ENCODE results near the gene VARS1. TPM values are rescaled to one million over a fixed set of nuclear protein-coding genes. Genes with fewer than 3 reads are reported as not detected.

VARS1 gene
- total and polyA plus RNA-seq, 2 experiments from 2014 or later = 71.2 to 137 TPM

DNA sequence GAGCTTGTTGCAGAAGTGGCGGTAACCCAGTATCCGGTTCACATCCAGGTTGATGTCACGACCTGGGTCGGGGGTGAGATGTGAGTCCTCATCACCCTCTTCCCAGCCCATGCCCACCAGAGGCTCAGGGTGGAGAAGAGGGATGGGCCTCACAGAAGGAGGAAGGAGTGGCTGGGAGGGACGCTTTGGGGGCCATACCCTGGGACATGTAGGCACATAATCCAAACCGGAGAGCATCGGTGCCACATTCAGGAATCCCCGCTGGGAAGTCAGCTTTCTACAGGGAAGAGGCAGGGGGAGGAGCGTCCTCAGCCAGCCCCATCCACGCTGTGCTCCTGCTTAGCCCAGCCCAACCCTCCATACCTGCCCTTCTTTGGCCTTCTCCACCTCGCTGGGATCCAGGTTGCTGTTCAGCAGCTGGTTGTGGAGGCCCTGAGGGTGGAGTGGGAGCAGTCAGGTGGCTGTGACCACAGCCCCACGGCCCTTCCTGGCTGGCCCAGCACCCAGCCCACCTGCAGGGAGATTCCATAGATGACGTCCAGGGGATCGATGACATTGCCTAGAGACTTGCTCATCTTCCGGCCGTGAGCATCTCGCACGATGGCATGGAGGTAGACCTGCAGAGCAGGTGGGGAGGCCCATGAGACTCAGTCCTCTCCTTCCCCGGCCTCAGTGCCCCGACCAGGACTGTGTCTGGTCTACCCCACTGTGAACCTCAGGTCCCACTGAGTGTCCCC lies 14.9 kb downstream of the VARS1 start:
- peaks cover 49% of the 10 kb centered on the region for H3K36me3 Mint-ChIP-seq (ENCODE audit: low read depth)
- no peaks in the 10 kb centered on the region for H3K4me1 Mint-ChIP-seq
- H3K27me3 ChIP-seq (ENCODE audit: insufficient read depth) = no peaks in the 10 kb centered on the region
- H3K9me3 Mint-ChIP-seq = no peaks in the 10 kb centered on the region
- H3K27ac ChIP-seq (ENCODE audit: low read depth) = no peak overlapping the region
- H3K27me3 Mint-ChIP-seq (ENCODE audit: insufficient read depth, low read depth, poor library complexity) = peaks cover 18% of the 10 kb centered on the region
- no peak overlapping the region for H3K4me3 Mint-ChIP-seq
- H3F3A ChIP-seq (replicated peaks; ENCODE audit: low read depth) = peaks cover 4% of the 10 kb centered on the region; the same call in 1 of the 2 replicates
- H4K20me1 ChIP-seq (replicated peaks; ENCODE audit: insufficient read depth) = no peaks in the 10 kb centered on the region; the same call in 1 of the 2 replicates
- H2AFZ ChIP-seq = no peak overlapping the region
- no peak overlapping the region for H3K27ac Mint-ChIP-seq
- no peak for ATAC-seq
- no peak for DNase-seq (ENCODE audit: low spot score)
- H3K79me2 ChIP-seq (replicated peaks; ENCODE audit: insufficient read depth) = no peaks in the 10 kb centered on the region
- H3K4me1 ChIP-seq (ENCODE audit: insufficient read depth) = no peaks in the 10 kb centered on the region
- no peaks in the 10 kb centered on the region for H3K9me2 ChIP-seq (ENCODE audit: insufficient read depth)
- no peak overlapping the region for H3K4me3 ChIP-seq
- H3K36me3 ChIP-seq (ENCODE audit: insufficient read depth) = no peaks in the 10 kb centered on the region; the same call in 1 of the 2 replicates
- TF ChIP-seq JUNB (IDR thresholded peaks at IDR 0.05; ENCODE audit: unreplicated experiment) (no peak), ZNF114 (CRISPR knock-in tag; IDR thresholded peaks at IDR 0.05) (no peak), CREB1 (CRISPR knock-in tag; IDR thresholded peaks at IDR 0.05; ENCODE audit: low read depth) (no peak), EZH2 (IDR thresholded peaks at IDR 0.05; ENCODE audit: low read depth, unreplicated experiment) (no peak), POLR2AphosphoS5 (IDR thresholded peaks at IDR 0.05; ENCODE audit: low read depth) (no peak), NANOG (IDR thresholded peaks at IDR 0.05; ENCODE audit: borderline replicate concordance) (no peak), EZH2phosphoT487 (IDR thresholded peaks at IDR 0.05; ENCODE audit: unreplicated experiment) (no peak), STAT1 (IDR thresholded peaks at IDR 0.05; ENCODE audit: unreplicated experiment) (no peak), ZNF331 (CRISPR knock-in tag; IDR thresholded peaks at IDR 0.05; ENCODE audit: low read depth) (no peak)
- TF ChIP-seq, protein P1, sequence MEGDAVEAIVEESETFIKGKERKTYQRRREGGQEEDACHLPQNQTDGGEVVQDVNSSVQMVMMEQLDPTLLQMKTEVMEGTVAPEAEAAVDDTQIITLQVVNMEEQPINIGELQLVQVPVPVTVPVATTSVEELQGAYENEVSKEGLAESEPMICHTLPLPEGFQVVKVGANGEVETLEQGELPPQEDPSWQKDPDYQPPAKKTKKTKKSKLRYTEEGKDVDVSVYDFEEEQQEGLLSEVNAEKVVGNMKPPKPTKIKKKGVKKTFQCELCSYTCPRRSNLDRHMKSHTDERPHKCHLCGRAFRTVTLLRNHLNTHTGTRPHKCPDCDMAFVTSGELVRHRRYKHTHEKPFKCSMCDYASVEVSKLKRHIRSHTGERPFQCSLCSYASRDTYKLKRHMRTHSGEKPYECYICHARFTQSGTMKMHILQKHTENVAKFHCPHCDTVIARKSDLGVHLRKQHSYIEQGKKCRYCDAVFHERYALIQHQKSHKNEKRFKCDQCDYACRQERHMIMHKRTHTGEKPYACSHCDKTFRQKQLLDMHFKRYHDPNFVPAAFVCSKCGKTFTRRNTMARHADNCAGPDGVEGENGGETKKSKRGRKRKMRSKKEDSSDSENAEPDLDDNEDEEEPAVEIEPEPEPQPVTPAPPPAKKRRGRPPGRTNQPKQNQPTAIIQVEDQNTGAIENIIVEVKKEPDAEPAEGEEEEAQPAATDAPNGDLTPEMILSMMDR (conservative IDR thresholded peaks at IDR 0.05; ENCODE audit: low read depth in 2 of 2) = no peak
- TF ChIP-seq, protein P2, sequence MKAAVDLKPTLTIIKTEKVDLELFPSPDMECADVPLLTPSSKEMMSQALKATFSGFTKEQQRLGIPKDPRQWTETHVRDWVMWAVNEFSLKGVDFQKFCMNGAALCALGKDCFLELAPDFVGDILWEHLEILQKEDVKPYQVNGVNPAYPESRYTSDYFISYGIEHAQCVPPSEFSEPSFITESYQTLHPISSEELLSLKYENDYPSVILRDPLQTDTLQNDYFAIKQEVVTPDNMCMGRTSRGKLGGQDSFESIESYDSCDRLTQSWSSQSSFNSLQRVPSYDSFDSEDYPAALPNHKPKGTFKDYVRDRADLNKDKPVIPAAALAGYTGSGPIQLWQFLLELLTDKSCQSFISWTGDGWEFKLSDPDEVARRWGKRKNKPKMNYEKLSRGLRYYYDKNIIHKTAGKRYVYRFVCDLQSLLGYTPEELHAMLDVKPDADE (IDR thresholded peaks at IDR 0.05) = no peak
- TF ChIP-seq, protein P3, sequence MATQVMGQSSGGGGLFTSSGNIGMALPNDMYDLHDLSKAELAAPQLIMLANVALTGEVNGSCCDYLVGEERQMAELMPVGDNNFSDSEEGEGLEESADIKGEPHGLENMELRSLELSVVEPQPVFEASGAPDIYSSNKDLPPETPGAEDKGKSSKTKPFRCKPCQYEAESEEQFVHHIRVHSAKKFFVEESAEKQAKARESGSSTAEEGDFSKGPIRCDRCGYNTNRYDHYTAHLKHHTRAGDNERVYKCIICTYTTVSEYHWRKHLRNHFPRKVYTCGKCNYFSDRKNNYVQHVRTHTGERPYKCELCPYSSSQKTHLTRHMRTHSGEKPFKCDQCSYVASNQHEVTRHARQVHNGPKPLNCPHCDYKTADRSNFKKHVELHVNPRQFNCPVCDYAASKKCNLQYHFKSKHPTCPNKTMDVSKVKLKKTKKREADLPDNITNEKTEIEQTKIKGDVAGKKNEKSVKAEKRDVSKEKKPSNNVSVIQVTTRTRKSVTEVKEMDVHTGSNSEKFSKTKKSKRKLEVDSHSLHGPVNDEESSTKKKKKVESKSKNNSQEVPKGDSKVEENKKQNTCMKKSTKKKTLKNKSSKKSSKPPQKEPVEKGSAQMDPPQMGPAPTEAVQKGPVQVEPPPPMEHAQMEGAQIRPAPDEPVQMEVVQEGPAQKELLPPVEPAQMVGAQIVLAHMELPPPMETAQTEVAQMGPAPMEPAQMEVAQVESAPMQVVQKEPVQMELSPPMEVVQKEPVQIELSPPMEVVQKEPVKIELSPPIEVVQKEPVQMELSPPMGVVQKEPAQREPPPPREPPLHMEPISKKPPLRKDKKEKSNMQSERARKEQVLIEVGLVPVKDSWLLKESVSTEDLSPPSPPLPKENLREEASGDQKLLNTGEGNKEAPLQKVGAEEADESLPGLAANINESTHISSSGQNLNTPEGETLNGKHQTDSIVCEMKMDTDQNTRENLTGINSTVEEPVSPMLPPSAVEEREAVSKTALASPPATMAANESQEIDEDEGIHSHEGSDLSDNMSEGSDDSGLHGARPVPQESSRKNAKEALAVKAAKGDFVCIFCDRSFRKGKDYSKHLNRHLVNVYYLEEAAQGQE (IDR thresholded peaks at IDR 0.05; ENCODE audit: unreplicated experiment) = no peak
- TF ChIP-seq, protein P4, sequence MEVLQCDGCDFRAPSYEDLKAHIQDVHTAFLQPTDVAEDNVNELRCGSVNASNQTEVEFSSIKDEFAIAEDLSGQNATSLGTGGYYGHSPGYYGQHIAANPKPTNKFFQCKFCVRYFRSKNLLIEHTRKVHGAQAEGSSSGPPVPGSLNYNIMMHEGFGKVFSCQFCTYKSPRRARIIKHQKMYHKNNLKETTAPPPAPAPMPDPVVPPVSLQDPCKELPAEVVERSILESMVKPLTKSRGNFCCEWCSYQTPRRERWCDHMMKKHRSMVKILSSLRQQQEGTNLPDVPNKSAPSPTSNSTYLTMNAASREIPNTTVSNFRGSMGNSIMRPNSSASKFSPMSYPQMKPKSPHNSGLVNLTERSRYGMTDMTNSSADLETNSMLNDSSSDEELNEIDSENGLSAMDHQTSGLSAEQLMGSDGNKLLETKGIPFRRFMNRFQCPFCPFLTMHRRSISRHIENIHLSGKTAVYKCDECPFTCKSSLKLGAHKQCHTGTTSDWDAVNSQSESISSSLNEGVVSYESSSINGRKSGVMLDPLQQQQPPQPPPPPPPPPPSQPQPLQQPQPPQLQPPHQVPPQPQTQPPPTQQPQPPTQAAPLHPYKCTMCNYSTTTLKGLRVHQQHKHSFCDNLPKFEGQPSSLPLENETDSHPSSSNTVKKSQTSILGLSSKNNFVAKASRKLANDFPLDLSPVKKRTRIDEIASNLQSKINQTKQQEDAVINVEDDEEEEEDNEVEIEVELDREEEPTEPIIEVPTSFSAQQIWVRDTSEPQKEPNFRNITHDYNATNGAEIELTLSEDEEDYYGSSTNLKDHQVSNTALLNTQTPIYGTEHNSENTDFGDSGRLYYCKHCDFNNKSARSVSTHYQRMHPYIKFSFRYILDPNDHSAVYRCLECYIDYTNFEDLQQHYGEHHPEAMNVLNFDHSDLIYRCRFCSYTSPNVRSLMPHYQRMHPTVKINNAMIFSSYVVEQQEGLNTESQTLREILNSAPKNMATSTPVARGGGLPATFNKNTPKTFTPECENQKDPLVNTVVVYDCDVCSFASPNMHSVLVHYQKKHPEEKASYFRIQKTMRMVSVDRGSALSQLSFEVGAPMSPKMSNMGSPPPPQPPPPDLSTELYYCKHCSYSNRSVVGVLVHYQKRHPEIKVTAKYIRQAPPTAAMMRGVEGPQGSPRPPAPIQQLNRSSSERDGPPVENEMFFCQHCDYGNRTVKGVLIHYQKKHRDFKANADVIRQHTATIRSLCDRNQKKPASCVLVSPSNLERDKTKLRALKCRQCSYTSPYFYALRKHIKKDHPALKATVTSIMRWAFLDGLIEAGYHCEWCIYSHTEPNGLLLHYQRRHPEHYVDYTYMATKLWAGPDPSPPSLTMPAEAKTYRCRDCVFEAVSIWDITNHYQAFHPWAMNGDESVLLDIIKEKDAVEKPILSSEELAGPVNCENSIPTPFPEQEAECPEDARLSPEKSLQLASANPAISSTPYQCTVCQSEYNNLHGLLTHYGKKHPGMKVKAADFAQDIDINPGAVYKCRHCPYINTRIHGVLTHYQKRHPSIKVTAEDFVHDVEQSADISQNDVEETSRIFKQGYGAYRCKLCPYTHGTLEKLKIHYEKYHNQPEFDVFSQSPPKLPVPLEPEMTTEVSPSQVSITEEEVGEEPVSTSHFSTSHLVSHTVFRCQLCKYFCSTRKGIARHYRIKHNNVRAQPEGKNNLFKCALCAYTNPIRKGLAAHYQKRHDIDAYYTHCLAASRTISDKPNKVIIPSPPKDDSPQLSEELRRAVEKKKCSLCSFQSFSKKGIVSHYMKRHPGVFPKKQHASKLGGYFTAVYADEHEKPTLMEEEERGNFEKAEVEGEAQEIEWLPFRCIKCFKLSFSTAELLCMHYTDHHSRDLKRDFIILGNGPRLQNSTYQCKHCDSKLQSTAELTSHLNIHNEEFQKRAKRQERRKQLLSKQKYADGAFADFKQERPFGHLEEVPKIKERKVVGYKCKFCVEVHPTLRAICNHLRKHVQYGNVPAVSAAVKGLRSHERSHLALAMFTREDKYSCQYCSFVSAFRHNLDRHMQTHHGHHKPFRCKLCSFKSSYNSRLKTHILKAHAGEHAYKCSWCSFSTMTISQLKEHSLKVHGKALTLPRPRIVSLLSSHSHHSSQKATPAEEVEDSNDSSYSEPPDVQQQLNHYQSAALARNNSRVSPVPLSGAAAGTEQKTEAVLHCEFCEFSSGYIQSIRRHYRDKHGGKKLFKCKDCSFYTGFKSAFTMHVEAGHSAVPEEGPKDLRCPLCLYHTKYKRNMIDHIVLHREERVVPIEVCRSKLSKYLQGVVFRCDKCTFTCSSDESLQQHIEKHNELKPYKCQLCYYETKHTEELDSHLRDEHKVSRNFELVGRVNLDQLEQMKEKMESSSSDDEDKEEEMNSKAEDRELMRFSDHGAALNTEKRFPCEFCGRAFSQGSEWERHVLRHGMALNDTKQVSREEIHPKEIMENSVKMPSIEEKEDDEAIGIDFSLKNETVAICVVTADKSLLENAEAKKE (CRISPR knock-in tag; IDR thresholded peaks at IDR 0.05) = no peak
- H3K4me2 ChIP-seq = no peak overlapping the region

Measured in GM23338 (cell line).